ENCODE data around the gene TRAPPC2.
"Not testable (repeated sequence)": the region's sequence is repeated elsewhere in the genome, so short reads cannot be mapped to it uniquely, and the experiment has no call there.

TRAPPC2 gene

GRCh38 chrX:13676885-13677284 is 57.5 kb downstream of the TRAPPC2 start:
- TF ChIP-seq EZH2phosphoT487 (IDR thresholded peaks at IDR 0.05; ENCODE audit: borderline replicate concordance), result no peak
- no peak for TF ChIP-seq CTCF (conservative IDR thresholded peaks at IDR 0.05; ENCODE audit: low read length)
- Histone ChIP-seq H3K4me3 (ENCODE audit: low read length, poor library complexity, severe bottlenecking) (no peak overlapping the region), H3K27me3 (ENCODE audit: insufficient read depth, low read length, poor library complexity, severe bottlenecking) (no peaks in the 10 kb centered on the region), H3K36me3 (ENCODE audit: insufficient read depth, low read length) (no peaks in the 10 kb centered on the region), H3K4me1 (ENCODE audit: insufficient read depth, low read length, poor library complexity, severe bottlenecking) (peaks cover 3% of the 10 kb centered on the region), H2AFZ (ENCODE audit: low read length) (no peak overlapping the region), H3K9ac (ENCODE audit: low read depth, low read length, poor library complexity, severe bottlenecking) (no peak overlapping the region), H4K20me1 (ENCODE audit: insufficient read depth, low read length, poor library complexity, severe bottlenecking) (no peaks in the 10 kb centered on the region), H3K9me3 (ENCODE audit: insufficient read depth, low read depth, low read length) (no peaks in the 10 kb centered on the region), H3K9me2 (replicated peaks; ENCODE audit: low read depth, low read length) (no peaks in the 10 kb centered on the region), H3F3A (ENCODE audit: low read depth) (no peaks in the 10 kb centered on the region), H3K79me2 (ENCODE audit: insufficient read depth, low read length) (no peaks in the 10 kb centered on the region), H3K4me2 (ENCODE audit: low read depth, low read length, poor library complexity, severe bottlenecking) (no peak overlapping the region)

- Histone ChIP-seq H3K9me2 (replicated peaks; ENCODE audit: low read depth, low read length) (no peaks in the 10 kb centered on the region), H3K9ac (ENCODE audit: low read depth, low read length, poor library complexity, severe bottlenecking) (no peak overlapping the region), H3K4me1 (ENCODE audit: insufficient read depth, low read length, poor library complexity, severe bottlenecking) (no peaks in the 10 kb centered on the region), H3K27me3 (ENCODE audit: insufficient read depth, low read length, poor library complexity, severe bottlenecking) (no peaks in the 10 kb centered on the region), H3K36me3 (ENCODE audit: insufficient read depth, low read length) (no peaks in the 10 kb centered on the region), H4K20me1 (ENCODE audit: insufficient read depth, low read length, poor library complexity, severe bottlenecking) (no peaks in the 10 kb centered on the region), H3F3A (ENCODE audit: low read depth) (no peaks in the 10 kb centered on the region), H3K4me2 (ENCODE audit: low read depth, low read length, poor library complexity, severe bottlenecking) (no peak overlapping the region), H3K4me3 (ENCODE audit: low read length, poor library complexity, severe bottlenecking) (no peak overlapping the region), H3K79me2 (ENCODE audit: insufficient read depth, low read length) (no peaks in the 10 kb centered on the region), H3K9me3 (ENCODE audit: insufficient read depth, low read depth, low read length) (no peaks in the 10 kb centered on the region), H2AFZ (ENCODE audit: low read length) (no peak overlapping the region)
- TF ChIP-seq CTCF (conservative IDR thresholded peaks at IDR 0.05; ENCODE audit: low read length) (no peak), EZH2phosphoT487 (IDR thresholded peaks at IDR 0.05; ENCODE audit: borderline replicate concordance) (no peak)
These were observed 61.4 kb downstream of the TRAPPC2 start for GRCh38 chrX:13673016-13673415.

- Histone ChIP-seq H3K27me3 (ENCODE audit: insufficient read depth, low read length, poor library complexity, severe bottlenecking) (no peaks in the 10 kb centered on the region), H3K9me3 (ENCODE audit: insufficient read depth, low read depth, low read length) (no peaks in the 10 kb centered on the region), H3K4me2 (ENCODE audit: low read depth, low read length, poor library complexity, severe bottlenecking) (no peak overlapping the region), H3K4me1 (ENCODE audit: insufficient read depth, low read length, poor library complexity, severe bottlenecking) (no peaks in the 10 kb centered on the region), H3K36me3 (ENCODE audit: insufficient read depth, low read length) (no peaks in the 10 kb centered on the region), H3K79me2 (ENCODE audit: insufficient read depth, low read length) (no peaks in the 10 kb centered on the region), H3F3A (ENCODE audit: low read depth) (no peaks in the 10 kb centered on the region), H3K9me2 (replicated peaks; ENCODE audit: low read depth, low read length) (no peaks in the 10 kb centered on the region), H3K4me3 (ENCODE audit: low read length, poor library complexity, severe bottlenecking) (no peak overlapping the region), H2AFZ (ENCODE audit: low read length) (no peak overlapping the region), H3K9ac (ENCODE audit: low read depth, low read length, poor library complexity, severe bottlenecking) (no peak overlapping the region), H4K20me1 (ENCODE audit: insufficient read depth, low read length, poor library complexity, severe bottlenecking) (no peaks in the 10 kb centered on the region)
- TF ChIP-seq CTCF (conservative IDR thresholded peaks at IDR 0.05; ENCODE audit: low read length), result no peak
- TF ChIP-seq EZH2phosphoT487 (IDR thresholded peaks at IDR 0.05; ENCODE audit: borderline replicate concordance), result no peak
These were observed 64.2 kb downstream of the TRAPPC2 start for GRCh38 chrX:13670197-13670596.

- not testable (repeated sequence) for H4K20me1 ChIP-seq (ENCODE audit: insufficient read depth, low read length, poor library complexity, severe bottlenecking); H3K27me3 ChIP-seq (ENCODE audit: insufficient read depth, low read length, poor library complexity, severe bottlenecking); H2AFZ ChIP-seq (ENCODE audit: low read length); H3K36me3 ChIP-seq (ENCODE audit: insufficient read depth, low read length); H3K4me3 ChIP-seq (ENCODE audit: low read length, poor library complexity, severe bottlenecking); H3F3A ChIP-seq (ENCODE audit: low read depth); H3K9ac ChIP-seq (ENCODE audit: low read depth, low read length, poor library complexity, severe bottlenecking); H3K9me2 ChIP-seq (replicated peaks; ENCODE audit: low read depth, low read length); H3K9me3 ChIP-seq (ENCODE audit: insufficient read depth, low read depth, low read length); H3K79me2 ChIP-seq (ENCODE audit: insufficient read depth, low read length); H3K4me1 ChIP-seq (ENCODE audit: insufficient read depth, low read length, poor library complexity, severe bottlenecking); H3K4me2 ChIP-seq (ENCODE audit: low read depth, low read length, poor library complexity, severe bottlenecking)
These were observed 64.7 kb downstream of the TRAPPC2 start for GRCh38 chrX:13669755-13670154.
